Fibroblast of lung (primary cell): Measurements from ENCODE around the gene PXDC1. TPM values are rescaled to one million over a fixed set of nuclear protein-coding genes. Genes with fewer than 3 reads are reported as not detected.

Source experiments
- DNase-seq, 2 donors: peaks; one replicate each; pipeline versions ENCODE4 v3.0.0 to v3.0.0-alpha.2; 2010; ENCODE audit warnings: low read depth in 2 of 2
- H2AFZ ChIP-seq: 2 replicates; pipeline ENCODE4 v1.5.1; 2012; ENCODE audit warnings: low read length, control low read depth, inconsistent platforms
- H3K27ac ChIP-seq: 2 replicates; pipeline ENCODE4 v1.5.1; 2011; ENCODE audit warnings: low read length, control low read depth; ENCODE audit not compliant: insufficient read depth
- H3K27me3 ChIP-seq: 2 replicates; pipeline ENCODE4 v1.5.1; 2011; ENCODE audit warnings: mild to moderate bottlenecking, low read length; ENCODE audit not compliant: control insufficient read depth, insufficient read depth
- H3K36me3 ChIP-seq: 2 replicates; pipeline ENCODE4 v1.5.1; 2011; ENCODE audit warnings: low read length; ENCODE audit not compliant: control insufficient read depth, insufficient read depth
- H3K4me1 ChIP-seq: 2 replicates; pipeline ENCODE4 v1.5.1; 2011; ENCODE audit warnings: low read length; ENCODE audit not compliant: control insufficient read depth, insufficient read depth; ENCODE audit errors: extremely low read depth
- H3K4me2 ChIP-seq: 2 replicates; pipeline ENCODE4 v1.5.1; 2011; ENCODE audit warnings: low read length, control low read depth; ENCODE audit not compliant: insufficient read depth; ENCODE audit errors: extremely low read depth
- H3K4me3 ChIP-seq, 4 experiments: fragments of 200-600 bp in 1 of 4; sonication (generic) in 1 of 4; replicated peaks in 1 of 4; 2 replicates each; pipeline ENCODE4 v1.5.1; 2011 to 2016; ENCODE audit warnings: low read length in 4 of 4, low read depth in 3 of 4, mild to moderate bottlenecking in 3 of 4, control low read depth in 2 of 4, inconsistent platforms in 1 of 4, mixed read lengths in 1 of 4; ENCODE audit not compliant: insufficient read depth in 1 of 4; ENCODE audit errors: control extremely low read depth in 1 of 4
- H3K79me2 ChIP-seq: 2 replicates; pipeline ENCODE4 v1.5.1; 2012; ENCODE audit warnings: mild to moderate bottlenecking, low read length, inconsistent platforms; ENCODE audit not compliant: control insufficient read depth, insufficient read depth
- H3K9ac ChIP-seq: 2 replicates; pipeline ENCODE4 v1.5.1; 2011; ENCODE audit warnings: mild to moderate bottlenecking, low read length, control low read depth; ENCODE audit not compliant: insufficient read depth
- H3K9me3 ChIP-seq: 2 replicates; pipeline ENCODE4 v1.5.1; 2012; ENCODE audit warnings: low read depth, low read length; ENCODE audit not compliant: control insufficient read depth, insufficient read depth
- H4K20me1 ChIP-seq: 2 replicates; pipeline ENCODE4 v1.5.1; 2011; ENCODE audit warnings: low read length; ENCODE audit not compliant: control insufficient read depth, insufficient read depth; ENCODE audit errors: extremely low read depth
- EZH2 ChIP-seq: IDR thresholded peaks from 2 replicates; pipeline ENCODE4 v1.5.1; 2012; ENCODE audit warnings: low read length, control low read depth, mild to moderate bottlenecking; ENCODE audit errors: missing control alignments
- polyA plus RNA-seq, 2 donors: library from polyadenylated mRNA; depleted of rRNA in 1 of 2; stranded (reverse) in 1 of 2; unstranded in 1 of 2; fragments of >200 nt; gene quantifications; 2 replicates each; pipeline ENCODE4 v1.2.1, GENCODE V29; 2011 to 2012; ENCODE audit warnings: missing spikeins in 1 of 2
- total RNA-seq: library from RNA; depleted of rRNA; stranded (reverse); fragments of >200 nt; gene quantifications from 2 replicates; pipeline ENCODE4 v1.2.1, GENCODE V29; 2014
- TF ChIP-seq, protein P1 (sequence below), 2 donors: IDR thresholded peaks in 1 of 2; conservative IDR thresholded peaks in 1 of 2; 1 replicate in 1 of 2; 2 replicates in 1 of 2; pipeline ENCODE4 v1.5.1; 2011 to 2012; ENCODE audit warnings: low read length in 2 of 2, control low read depth in 1 of 2, inconsistent platforms in 1 of 2, low read depth in 1 of 2, mild to moderate bottlenecking in 1 of 2

The PXDC1 gene
- total and polyA plus RNA-seq, 2 donors (not counting 1 experiment from before 2014, with no cell fraction given) = 30.3 to 52.7 TPM

- no peak overlapping the region for H3K9ac ChIP-seq
- no peak overlapping the region for H3K4me2 ChIP-seq
- no peak for TF ChIP-seq EZH2
- TF ChIP-seq, protein P1, sequence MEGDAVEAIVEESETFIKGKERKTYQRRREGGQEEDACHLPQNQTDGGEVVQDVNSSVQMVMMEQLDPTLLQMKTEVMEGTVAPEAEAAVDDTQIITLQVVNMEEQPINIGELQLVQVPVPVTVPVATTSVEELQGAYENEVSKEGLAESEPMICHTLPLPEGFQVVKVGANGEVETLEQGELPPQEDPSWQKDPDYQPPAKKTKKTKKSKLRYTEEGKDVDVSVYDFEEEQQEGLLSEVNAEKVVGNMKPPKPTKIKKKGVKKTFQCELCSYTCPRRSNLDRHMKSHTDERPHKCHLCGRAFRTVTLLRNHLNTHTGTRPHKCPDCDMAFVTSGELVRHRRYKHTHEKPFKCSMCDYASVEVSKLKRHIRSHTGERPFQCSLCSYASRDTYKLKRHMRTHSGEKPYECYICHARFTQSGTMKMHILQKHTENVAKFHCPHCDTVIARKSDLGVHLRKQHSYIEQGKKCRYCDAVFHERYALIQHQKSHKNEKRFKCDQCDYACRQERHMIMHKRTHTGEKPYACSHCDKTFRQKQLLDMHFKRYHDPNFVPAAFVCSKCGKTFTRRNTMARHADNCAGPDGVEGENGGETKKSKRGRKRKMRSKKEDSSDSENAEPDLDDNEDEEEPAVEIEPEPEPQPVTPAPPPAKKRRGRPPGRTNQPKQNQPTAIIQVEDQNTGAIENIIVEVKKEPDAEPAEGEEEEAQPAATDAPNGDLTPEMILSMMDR (conservative IDR thresholded peaks at IDR 0.05 in 1 of 2, IDR thresholded peaks at IDR 0.05 in 1 of 2; ENCODE audit: low read depth in 1 of 2, low read length in 2 of 2) = no peak
- DNase-seq = no peak
- no peaks in the 10 kb centered on the region for H3K27me3 ChIP-seq
- no peak overlapping the region for H2AFZ ChIP-seq
- no peak overlapping the region for H3K27ac ChIP-seq
- H3K79me2 ChIP-seq = no peaks in the 10 kb centered on the region
- no peaks in the 10 kb centered on the region for H3K36me3 ChIP-seq
- H4K20me1 ChIP-seq = no peaks in the 10 kb centered on the region
- peaks cover 9% of the 10 kb centered on the region for H3K4me1 ChIP-seq
- H3K9me3 ChIP-seq = no peaks in the 10 kb centered on the region
- no peak overlapping the region for H3K4me3 ChIP-seq
Measured at GRCh38 chr6:3795836-3796718, 44.6 kb upstream of the PXDC1 start.

DNA sequence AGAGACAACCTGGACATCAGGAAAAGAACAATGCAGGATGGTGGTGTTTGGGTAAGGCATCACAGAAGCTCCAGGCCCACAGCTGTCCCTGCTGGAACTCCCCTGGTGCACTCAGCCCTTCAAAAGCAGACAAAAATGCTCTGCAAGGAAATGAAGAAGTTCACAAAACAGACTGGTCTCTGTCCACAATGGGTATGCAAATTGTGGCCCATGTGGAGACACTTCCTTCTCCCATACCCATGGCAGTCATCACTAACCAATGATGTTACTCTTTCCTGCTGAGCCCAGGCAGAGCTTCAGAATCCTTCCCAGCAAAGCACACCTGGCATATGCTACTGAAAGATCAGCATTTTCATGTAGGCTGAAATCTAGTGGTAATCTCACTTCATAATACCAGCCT is 42.6 kb upstream of the PXDC1 start:
- no peak overlapping the region for H3K4me3 ChIP-seq

GRCh38 chr6:3793545-3793944 is 42.0 kb upstream of the PXDC1 start:
- Histone ChIP-seq H3K9me3 (no peaks in the 10 kb centered on the region), H3K4me1 (peaks cover 9% of the 10 kb centered on the region), H3K27ac (no peak overlapping the region), H3K4me3 (no peak overlapping the region), H3K79me2 (no peaks in the 10 kb centered on the region), H3K27me3 (no peaks in the 10 kb centered on the region), H4K20me1 (no peaks in the 10 kb centered on the region), H2AFZ (no peak overlapping the region), H3K9ac (no peak overlapping the region), H3K36me3 (no peaks in the 10 kb centered on the region), H3K4me2 (no peak overlapping the region)
- TF ChIP-seq EZH2 = no peak
- peak in 1 of 2 donors; percentile 49 for DNase-seq

More for the DNA sequence above, 42.6 kb upstream of the PXDC1 start:
- Histone ChIP-seq H3K79me2 (no peaks in the 10 kb centered on the region), H3K9me3 (no peaks in the 10 kb centered on the region), H3K4me1 (peaks cover 9% of the 10 kb centered on the region), H3K36me3 (no peaks in the 10 kb centered on the region), H2AFZ (no peak overlapping the region), H4K20me1 (no peaks in the 10 kb centered on the region), H3K4me2 (no peak overlapping the region), H3K9ac (no peak overlapping the region), H3K27me3 (no peaks in the 10 kb centered on the region), H3K27ac (no peak overlapping the region)
- DNase-seq = no peak
- TF ChIP-seq, protein P1 (conservative IDR thresholded peaks at IDR 0.05 in 1 of 2, IDR thresholded peaks at IDR 0.05 in 1 of 2; ENCODE audit: low read depth in 1 of 2, low read length in 2 of 2) = no peak
- no peak for TF ChIP-seq EZH2
